ENCODE results near the gene SLC48A1.

- TF ChIP-seq EZH2 (IDR thresholded peaks at IDR 0.05; ENCODE audit: borderline replicate concordance, low read depth, low read length, severe bottlenecking) (no peak), CTCF (IDR thresholded peaks at IDR 0.05; ENCODE audit: extremely low read depth in 1 of 2, insufficient read depth in 1 of 2, low read depth in 1 of 2, low read length in 2 of 2) (no peak), POLR2A (IDR thresholded peaks at IDR 0.05; ENCODE audit: low read depth, low read length) (no peak), MAX (IDR thresholded peaks at IDR 0.05; ENCODE audit: insufficient read depth, insufficient read length) (no peak)
Measured at GRCh38 chr12:47754126-47754525, 18.9 kb upstream of the SLC48A1 start.

All from endothelial cell of umbilical vein (primary cell).